AG09319 (cell line): ENCODE data around the gene NSG1.
"Not testable (repeated sequence)": the region's sequence is repeated elsewhere in the genome, so short reads cannot be mapped to it uniquely, and the experiment has no call there.

Experiments
- DNase-seq: peaks from one replicate; pipeline ENCODE4 v3.0.0-alpha.2; 2010; ENCODE audit warnings: low read depth; ENCODE audit errors: extremely low read depth
- TF ChIP-seq, protein P1 (sequence below): IDR thresholded peaks from 2 replicates; pipeline ENCODE4 v1.5.1; 2011; ENCODE audit warnings: low read depth, mild to moderate bottlenecking, inconsistent platforms, low read length, moderate library complexity

The NSG1 gene

DNA sequence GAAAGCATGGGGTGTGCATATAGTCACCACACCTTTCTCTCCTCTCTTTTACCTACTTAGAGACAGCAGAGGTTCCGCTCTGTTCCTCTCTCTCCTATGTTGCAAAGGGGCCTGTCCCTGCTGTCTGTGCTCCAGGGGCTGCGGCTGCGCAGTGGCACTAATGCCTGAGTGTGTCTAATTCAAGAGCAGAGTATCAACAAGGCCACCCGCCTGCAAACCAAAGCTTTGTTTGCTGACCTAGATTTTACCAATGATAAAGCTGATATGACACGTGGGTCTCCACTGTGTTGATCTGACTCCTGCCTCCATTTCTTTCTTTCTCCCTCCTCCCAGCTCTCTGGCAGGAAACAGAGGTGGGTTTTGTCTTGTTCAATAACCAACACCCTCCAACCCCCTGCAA is 74.9 kb downstream of the NSG1 start:
- TF ChIP-seq, protein P1, sequence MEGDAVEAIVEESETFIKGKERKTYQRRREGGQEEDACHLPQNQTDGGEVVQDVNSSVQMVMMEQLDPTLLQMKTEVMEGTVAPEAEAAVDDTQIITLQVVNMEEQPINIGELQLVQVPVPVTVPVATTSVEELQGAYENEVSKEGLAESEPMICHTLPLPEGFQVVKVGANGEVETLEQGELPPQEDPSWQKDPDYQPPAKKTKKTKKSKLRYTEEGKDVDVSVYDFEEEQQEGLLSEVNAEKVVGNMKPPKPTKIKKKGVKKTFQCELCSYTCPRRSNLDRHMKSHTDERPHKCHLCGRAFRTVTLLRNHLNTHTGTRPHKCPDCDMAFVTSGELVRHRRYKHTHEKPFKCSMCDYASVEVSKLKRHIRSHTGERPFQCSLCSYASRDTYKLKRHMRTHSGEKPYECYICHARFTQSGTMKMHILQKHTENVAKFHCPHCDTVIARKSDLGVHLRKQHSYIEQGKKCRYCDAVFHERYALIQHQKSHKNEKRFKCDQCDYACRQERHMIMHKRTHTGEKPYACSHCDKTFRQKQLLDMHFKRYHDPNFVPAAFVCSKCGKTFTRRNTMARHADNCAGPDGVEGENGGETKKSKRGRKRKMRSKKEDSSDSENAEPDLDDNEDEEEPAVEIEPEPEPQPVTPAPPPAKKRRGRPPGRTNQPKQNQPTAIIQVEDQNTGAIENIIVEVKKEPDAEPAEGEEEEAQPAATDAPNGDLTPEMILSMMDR, result no peak
- DNase-seq, result no peak

DNA sequence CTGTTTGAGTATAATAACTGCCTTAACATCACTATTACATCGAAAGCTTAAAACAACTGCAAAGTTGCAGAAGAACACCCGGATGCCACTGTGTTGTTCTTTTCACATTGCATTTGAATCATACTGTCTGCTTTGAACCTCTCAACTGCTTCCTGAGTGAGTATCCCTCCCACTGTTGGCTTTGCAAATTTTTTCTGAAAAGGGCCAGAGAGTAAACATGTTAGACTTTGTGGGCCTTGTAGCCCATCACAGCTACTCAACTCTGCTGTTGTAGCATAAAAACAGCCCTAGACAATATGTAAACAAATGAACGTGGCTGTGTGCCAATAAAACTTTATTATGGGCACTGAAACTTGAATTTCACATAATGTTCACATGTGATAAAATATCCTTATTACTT is 76.1 kb downstream of the NSG1 start:
- TF ChIP-seq, protein P1, result no peak
- no peak for DNase-seq

DNA sequence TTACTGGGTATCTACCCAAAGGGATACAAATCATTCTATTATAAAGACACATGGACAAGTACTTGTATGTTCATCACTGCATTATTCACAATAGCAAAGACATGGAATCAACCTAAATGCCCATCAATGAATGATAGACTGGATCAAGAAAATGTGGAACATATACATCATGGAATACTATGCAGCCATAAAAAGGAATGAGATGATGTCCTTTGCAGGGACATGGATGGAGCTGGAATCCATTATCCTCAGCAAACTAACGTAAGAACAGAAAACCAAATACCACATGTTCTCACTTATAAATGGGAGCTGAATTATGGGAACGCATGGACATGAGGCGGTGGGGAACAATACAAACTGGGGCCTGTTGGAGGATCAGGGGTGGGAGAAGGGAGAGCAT is 78.3 kb downstream of the NSG1 start:
- DNase-seq, result not testable (repeated sequence)
